KMS-11 (cell line): ENCODE measurements around the gene ZNF536.

Experiments used
- H2AFZ ChIP-seq: fragments of 200-600 bp; sonication (generic); 2 replicates; pipeline ENCODE4 v1.6.1; 2016; ENCODE audit warnings: antibody characterized with exemption, mixed run types, low read depth
- H3K27ac ChIP-seq: fragments of 200-600 bp; sonication (generic); 2 replicates; pipeline ENCODE4 v1.6.1; 2016; ENCODE audit warnings: mild to moderate bottlenecking, mixed run types
- H3K27me3 ChIP-seq: fragments of 200-600 bp; sonication (generic); 2 replicates; pipeline ENCODE4 v1.6.1; 2017; ENCODE audit warnings: mild to moderate bottlenecking, low read depth, mixed run types, moderate library complexity; ENCODE audit not compliant: insufficient read depth
- H3K36me3 ChIP-seq: fragments of 200-600 bp; sonication (generic); 2 replicates; pipeline ENCODE4 v1.6.1; 2017; ENCODE audit warnings: mild to moderate bottlenecking, mixed run types; ENCODE audit not compliant: insufficient read depth
- H3K4me1 ChIP-seq: fragments of 200-600 bp; sonication (generic); 2 replicates; pipeline ENCODE4 v1.6.1; 2016; ENCODE audit warnings: mild to moderate bottlenecking, low read depth, mixed run types; ENCODE audit not compliant: poor library complexity, severe bottlenecking
- H3K4me2 ChIP-seq: fragments of 200-600 bp; sonication (generic); 2 replicates; pipeline ENCODE4 v1.7.0; 2016; ENCODE audit warnings: mild to moderate bottlenecking, mixed run types
- H3K4me3 ChIP-seq: fragments of 200-600 bp; sonication (generic); IDR thresholded peaks from 2 replicates; pipeline ENCODE4 v1.6.1; 2017; ENCODE audit warnings: low read depth, low read length, mixed read lengths; ENCODE audit not compliant: insufficient read depth
- H3K79me2 ChIP-seq: fragments of 200-600 bp; sonication (generic); 2 replicates; pipeline ENCODE4 v1.6.1; 2016; ENCODE audit warnings: low read depth, mixed run types; ENCODE audit not compliant: insufficient read depth
- H3K9ac ChIP-seq: fragments of 200-600 bp; sonication (generic); 2 replicates; pipeline ENCODE4 v1.6.1; 2016; ENCODE audit warnings: mild to moderate bottlenecking, mixed run types
- H4K20me1 ChIP-seq: fragments of 200-600 bp; sonication (generic); 2 replicates; pipeline ENCODE4 v1.6.1; 2016; ENCODE audit warnings: mild to moderate bottlenecking, mixed run types; ENCODE audit not compliant: insufficient read depth
- CTCF ChIP-seq: fragments of 200-600 bp; sonication (generic); conservative IDR thresholded peaks from 2 replicates; pipeline ENCODE4 v1.6.1; 2017; ENCODE audit warnings: low read depth, mild to moderate bottlenecking, antibody characterized with exemption, low read length, moderate library complexity, mixed read lengths

The ZNF536 gene

GRCh38 chr19:30359936-30360335, 12.2 kb upstream of the ZNF536 start:
- TF ChIP-seq CTCF = no peak
- H4K20me1 ChIP-seq = no peaks in the 10 kb centered on the region
- H3K36me3 ChIP-seq = no peaks in the 10 kb centered on the region
- no peak overlapping the region for H3K4me3 ChIP-seq
- no peaks in the 10 kb centered on the region for H3K79me2 ChIP-seq
- H3K27me3 ChIP-seq = no peaks in the 10 kb centered on the region; the same call in 1 of the 2 replicates
- H3K9ac ChIP-seq = no peak overlapping the region
- no peaks in the 10 kb centered on the region for H3K4me1 ChIP-seq
- H3K4me2 ChIP-seq = no peak overlapping the region
- H3K27ac ChIP-seq = no peak overlapping the region
- no peak overlapping the region for H2AFZ ChIP-seq

- TF ChIP-seq CTCF = no peak
- no peak overlapping the region for H3K4me3 ChIP-seq
- H3K4me1 ChIP-seq = no peaks in the 10 kb centered on the region
- H3K27me3 ChIP-seq = no peaks in the 10 kb centered on the region; the same call in 1 of the 2 replicates
- no peak overlapping the region for H3K27ac ChIP-seq
- H3K4me2 ChIP-seq = no peak overlapping the region
- no peak overlapping the region for H2AFZ ChIP-seq
- no peaks in the 10 kb centered on the region for H4K20me1 ChIP-seq
- no peaks in the 10 kb centered on the region for H3K79me2 ChIP-seq
- H3K9ac ChIP-seq = no peak overlapping the region
- H3K36me3 ChIP-seq = no peaks in the 10 kb centered on the region
Measured at GRCh38 chr19:30360376-30361106, 11.6 kb upstream of the ZNF536 start.

GRCh38 chr19:30361107-30361447, 11.1 kb upstream of the ZNF536 start:
- Histone ChIP-seq H3K4me3 (no peak overlapping the region), H3K79me2 (no peaks in the 10 kb centered on the region), H2AFZ (no peak overlapping the region), H3K4me1 (no peaks in the 10 kb centered on the region), H3K4me2 (no peak overlapping the region), H3K9ac (no peak overlapping the region), H3K27me3 (no peaks in the 10 kb centered on the region; the same call in 1 of the 2 replicates), H3K27ac (no peak overlapping the region), H3K36me3 (no peaks in the 10 kb centered on the region), H4K20me1 (no peaks in the 10 kb centered on the region)
- no peak for TF ChIP-seq CTCF

- Histone ChIP-seq H2AFZ (no peak overlapping the region), H3K4me2 (no peak overlapping the region), H3K79me2 (no peaks in the 10 kb centered on the region), H3K9ac (no peak overlapping the region), H3K4me3 (no peak overlapping the region), H3K27me3 (no peaks in the 10 kb centered on the region; the same call in 1 of the 2 replicates), H3K4me1 (no peaks in the 10 kb centered on the region), H3K36me3 (no peaks in the 10 kb centered on the region), H3K27ac (no peak overlapping the region), H4K20me1 (no peaks in the 10 kb centered on the region)
- no peak for TF ChIP-seq CTCF
Measured at GRCh38 chr19:30361721-30362120, 10.5 kb upstream of the ZNF536 start.
